ENCODE measurements around the gene OSGEP. TPM values are rescaled to one million over a fixed set of nuclear protein-coding genes. Genes with fewer than 3 reads are reported as not detected.
A peak's percentile ranks its signal among the peaks of the same experiment; 100 is the strongest.

Gene OSGEP
- total RNA-seq, 1 donor from 2014 or later, result 60.9 TPM

GRCh38 chr14:20434701-20435581 lies 19.7 kb downstream of the OSGEP start:
- no peaks in the 10 kb centered on the region for H3K36me3 ChIP-seq
- H3K27me3 ChIP-seq, result no peaks in the 10 kb centered on the region
- H3K9me3 ChIP-seq, result no peaks in the 10 kb centered on the region
- TF ChIP-seq CTCF (IDR thresholded peaks at IDR 0.05) (no peak), POLR2A (IDR thresholded peaks at IDR 0.05) (no peak), POLR2AphosphoS5 (IDR thresholded peaks at IDR 0.05; ENCODE audit: insufficient read depth in 1 of 2, low read depth in 1 of 2) (no peak)
- DNase-seq (ENCODE audit: extremely low spot score in 2 of 2), result no peak
- H3K4me1 ChIP-seq, result peaks cover 23% of the 10 kb centered on the region
- peak overlapping the region; percentile 79 for H3K27ac ChIP-seq
- H3K4me3 ChIP-seq, result peak overlapping the region; percentile 40 to 43
- intact Hi-C loops (cut with DNase I), result no loop called here

DNA sequence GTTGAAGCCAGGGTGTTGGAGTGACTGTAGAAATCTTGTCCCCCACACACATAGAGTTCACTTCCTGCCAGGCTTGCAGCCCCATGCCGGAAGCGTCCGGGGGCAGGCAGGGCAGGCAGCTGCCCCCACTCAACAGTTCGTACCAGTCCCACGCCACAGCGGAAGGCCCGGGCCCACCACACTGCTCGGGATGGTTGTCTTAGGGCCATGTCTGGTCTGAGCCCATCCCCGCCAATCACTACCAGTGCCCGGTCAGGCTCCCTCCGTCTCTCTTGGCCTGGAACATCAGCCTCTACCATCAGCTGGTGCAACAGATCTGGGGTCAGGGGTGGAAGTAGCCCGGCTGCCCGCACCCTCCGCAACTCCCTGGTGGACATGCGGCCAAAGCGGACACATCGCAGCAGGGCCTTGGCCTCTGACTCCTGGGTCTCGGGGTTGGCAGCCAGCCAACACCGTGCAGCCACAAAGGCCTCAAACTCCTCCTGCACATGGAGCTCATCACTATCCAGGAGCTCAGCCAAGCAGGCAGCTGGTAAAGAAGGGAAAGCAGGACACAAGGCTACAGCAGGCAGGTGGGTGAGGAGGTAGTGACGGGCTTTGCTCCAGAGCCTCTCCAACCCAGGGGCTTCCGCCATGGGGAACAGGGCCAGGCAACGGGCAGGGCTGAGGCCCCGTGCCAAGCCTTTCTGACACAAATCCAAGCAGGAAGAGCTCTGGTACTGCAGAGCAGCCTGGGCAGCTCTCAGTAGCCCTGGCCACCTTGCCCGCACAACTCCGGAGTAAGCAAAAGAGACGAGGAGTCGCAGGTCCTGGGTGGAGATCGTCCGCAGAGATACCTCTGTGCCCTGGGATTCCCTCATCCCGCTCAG lies 24.6 kb downstream of the OSGEP start:
- no peaks in the 10 kb centered on the region for H3K36me3 ChIP-seq
- intact Hi-C loops (cut with DNase I), result no loop called here
- no peaks in the 10 kb centered on the region for H3K9me3 ChIP-seq
- H3K27ac ChIP-seq, result no peak overlapping the region
- TF ChIP-seq CTCF (IDR thresholded peaks at IDR 0.05) (no peak), POLR2AphosphoS5 (IDR thresholded peaks at IDR 0.05; ENCODE audit: insufficient read depth in 1 of 2, low read depth in 1 of 2) (no peak), POLR2A (IDR thresholded peaks at IDR 0.05) (no peak)
- H3K4me1 ChIP-seq, result peaks cover 19% of the 10 kb centered on the region
- H3K4me3 ChIP-seq, result no peak overlapping the region
- H3K27me3 ChIP-seq, result no peaks in the 10 kb centered on the region
- no peak for DNase-seq (ENCODE audit: extremely low spot score in 2 of 2)

DNA sequence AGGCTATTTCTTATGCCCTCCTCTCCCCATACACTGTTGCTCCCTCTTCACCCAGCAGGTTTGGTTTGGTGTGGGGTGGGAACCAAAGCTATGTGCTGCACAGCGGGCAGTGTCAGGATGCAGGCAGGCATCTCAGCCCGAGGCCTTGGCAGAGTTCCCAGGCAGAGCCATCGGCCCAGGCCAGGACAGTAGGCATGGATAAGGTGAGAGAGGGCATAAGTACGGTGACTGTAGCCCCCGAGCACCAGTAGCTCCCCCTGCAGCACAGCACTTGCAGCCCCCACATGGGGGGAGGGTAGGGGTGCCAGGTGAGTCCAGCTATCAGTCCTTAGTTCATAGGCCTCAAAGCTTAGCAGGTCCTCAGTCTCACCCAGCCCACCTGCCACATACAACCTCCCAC lies 25.8 kb downstream of the OSGEP start:
- H3K4me1 ChIP-seq, result peaks cover 9% of the 10 kb centered on the region
- no peak for TF ChIP-seq CTCF (IDR thresholded peaks at IDR 0.05)
- no peak for TF ChIP-seq POLR2AphosphoS5 (IDR thresholded peaks at IDR 0.05; ENCODE audit: insufficient read depth in 1 of 2, low read depth in 1 of 2)
- TF ChIP-seq POLR2A (IDR thresholded peaks at IDR 0.05), result no peak
- no peaks in the 10 kb centered on the region for H3K36me3 ChIP-seq
- H3K27me3 ChIP-seq, result no peaks in the 10 kb centered on the region
- DNase-seq (ENCODE audit: extremely low spot score in 2 of 2), result no peak
- H3K9me3 ChIP-seq, result no peaks in the 10 kb centered on the region
- no peak overlapping the region for H3K27ac ChIP-seq
- intact Hi-C loops (cut with DNase I), result no loop called here
- no peak overlapping the region for H3K4me3 ChIP-seq

DNA sequence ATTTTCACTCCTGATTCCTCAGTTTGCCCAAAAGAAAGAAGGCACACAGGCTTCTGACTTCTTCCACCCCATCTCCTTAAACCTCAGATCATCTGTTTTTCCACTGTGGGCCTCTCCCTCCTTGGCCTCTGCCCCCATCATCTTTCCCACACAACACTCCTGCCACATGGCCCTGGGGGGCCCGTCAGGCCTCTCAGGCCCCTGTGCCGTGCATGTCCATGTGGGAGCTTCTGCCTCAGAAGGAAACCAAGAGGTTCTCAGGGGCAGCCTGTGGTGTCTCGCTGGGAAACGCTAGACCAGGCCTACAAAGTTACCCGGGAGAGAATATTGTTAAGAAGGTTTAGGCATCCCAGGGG lies 26.6 kb downstream of the OSGEP start:
- Histone ChIP-seq H3K36me3 (no peaks in the 10 kb centered on the region), H3K4me1 (peaks cover 9% of the 10 kb centered on the region), H3K27ac (no peak overlapping the region), H3K27me3 (no peaks in the 10 kb centered on the region), H3K9me3 (no peaks in the 10 kb centered on the region), H3K4me3 (no peak overlapping the region)
- no peak for DNase-seq (ENCODE audit: extremely low spot score in 2 of 2)
- TF ChIP-seq POLR2A (IDR thresholded peaks at IDR 0.05), result no peak
- no peak for TF ChIP-seq CTCF (IDR thresholded peaks at IDR 0.05)
- no peak for TF ChIP-seq POLR2AphosphoS5 (IDR thresholded peaks at IDR 0.05; ENCODE audit: insufficient read depth in 1 of 2, low read depth in 1 of 2)
- intact Hi-C loops (cut with DNase I), result no loop called here
